DND-41 (cell line): ENCODE results near the gene SERINC3.

Source experiments
- ATAC-seq: fragments of 200-7000 bp; cut with Tn5 transposase; 3 replicates; pipeline ENCODE4 v1.9.1; 2021; ENCODE audit warnings: low read depth; ENCODE audit not compliant: insufficient read depth
- DNase-seq: peaks from one replicate; pipeline ENCODE4 v3.0.0-alpha.2; 2020
- H2AFZ ChIP-seq: 2 replicates; pipeline ENCODE4 v1.6.0; 2012; ENCODE audit warnings: low read depth, low read length
- H3K27ac ChIP-seq: 2 replicates; pipeline ENCODE4 v1.5.1; 2012; ENCODE audit warnings: low read length, inconsistent platforms
- H3K27me3 ChIP-seq: fragments of 200-600 bp; sonication (generic); 2 replicates; pipeline ENCODE4 v1.6.0; 2012; ENCODE audit warnings: low read length, mild to moderate bottlenecking, inconsistent platforms; ENCODE audit not compliant: insufficient read depth, poor library complexity
- H3K36me3 ChIP-seq: 2 replicates; pipeline ENCODE4 v1.5.1; 2012; ENCODE audit warnings: low read length, inconsistent platforms; ENCODE audit not compliant: insufficient read depth
- H3K4me1 ChIP-seq: 2 replicates; pipeline ENCODE4 v1.5.1; 2012; ENCODE audit warnings: mild to moderate bottlenecking, low read length; ENCODE audit not compliant: insufficient read depth
- H3K4me2 ChIP-seq: 2 replicates; pipeline ENCODE4 v1.6.0; 2012; ENCODE audit warnings: mild to moderate bottlenecking, moderate library complexity, low read length, inconsistent platforms; ENCODE audit not compliant: insufficient read depth
- H3K4me3 ChIP-seq, 2 experiments: fragments of 200-600 bp in 1 of 2; shearing (Covaris generic) in 1 of 2; 2 replicates each; pipeline ENCODE4 v1.5.1; 2012 to 2016; ENCODE audit warnings: inconsistent platforms in 2 of 2, low read length in 2 of 2, mild to moderate bottlenecking in 2 of 2, low read depth in 1 of 2, moderate library complexity in 1 of 2
- H3K79me2 ChIP-seq: 2 replicates; pipeline ENCODE4 v1.6.0; 2012; ENCODE audit warnings: low read length, inconsistent platforms; ENCODE audit not compliant: insufficient read depth
- H3K9ac ChIP-seq: 2 replicates; pipeline ENCODE4 v1.6.0; 2012; ENCODE audit warnings: low read depth, mild to moderate bottlenecking, inconsistent platforms, low read length, moderate library complexity
- H3K9me3 ChIP-seq: 2 replicates; pipeline ENCODE4 v1.5.1; 2012; ENCODE audit warnings: low read length, moderate library complexity, mild to moderate bottlenecking, inconsistent platforms; ENCODE audit not compliant: insufficient read depth, severe bottlenecking
- H4K20me1 ChIP-seq: 2 replicates; pipeline ENCODE4 v1.6.0; 2012; ENCODE audit warnings: low read length; ENCODE audit not compliant: insufficient read depth
- EZH2 ChIP-seq: IDR thresholded peaks from 3 replicates; pipeline ENCODE4 v1.6.1; 2012; ENCODE audit warnings: borderline replicate concordance, low read depth, mild to moderate bottlenecking, moderate library complexity, low read length, inconsistent platforms; ENCODE audit not compliant: severe bottlenecking
- TF ChIP-seq, protein P1 (sequence below): IDR thresholded peaks from 2 replicates; pipeline ENCODE4 v1.5.1; 2012; ENCODE audit warnings: borderline replicate concordance, low read length, moderate library complexity, mild to moderate bottlenecking; ENCODE audit not compliant: poor library complexity, severe bottlenecking; ENCODE audit errors: extremely low read depth

The SERINC3 gene

DNA sequence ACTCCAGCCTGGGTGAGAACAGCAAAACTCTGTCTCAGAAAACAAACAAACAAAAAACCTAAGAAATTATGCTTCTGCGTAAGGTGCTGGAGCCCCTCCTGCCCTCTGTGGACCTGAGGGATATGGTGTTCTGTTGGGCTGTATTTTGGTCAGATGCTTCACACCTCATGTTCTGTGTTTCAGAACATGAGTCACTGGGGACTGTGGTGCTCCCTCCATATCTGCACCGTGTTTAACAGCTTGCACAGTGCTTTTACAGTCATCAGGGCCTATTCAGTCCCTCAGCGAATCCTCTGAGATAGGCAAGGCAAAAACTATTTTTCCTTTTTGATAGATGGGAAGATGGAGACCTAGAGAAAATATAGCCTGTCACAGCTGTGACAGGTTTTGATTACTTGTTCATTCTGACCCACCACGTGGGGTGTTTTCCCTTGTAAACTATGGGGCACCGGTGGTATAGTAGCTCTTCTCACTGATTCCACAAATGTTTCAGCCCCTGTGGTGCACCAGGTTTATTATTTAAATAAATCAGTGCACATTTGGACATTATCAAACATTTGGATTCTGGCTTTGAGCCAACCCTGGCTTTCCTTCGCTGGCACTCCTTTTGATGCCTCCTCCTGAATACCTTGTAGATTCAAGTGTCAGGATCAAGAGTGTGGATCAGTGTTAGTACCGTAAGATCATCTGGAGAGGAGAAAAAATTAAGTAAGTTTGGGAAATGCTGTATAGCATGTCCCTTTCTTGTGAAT lies 36.6 kb downstream of the SERINC3 start:
- Histone ChIP-seq H3K9me3 (no peaks in the 10 kb centered on the region), H3K4me3 (no peak overlapping the region), H3K4me1 (no peaks in the 10 kb centered on the region), H3K36me3 (peaks cover 74% of the 10 kb centered on the region), H3K27me3 (no peaks in the 10 kb centered on the region), H3K9ac (no peak overlapping the region), H2AFZ (no peak overlapping the region), H4K20me1 (no peaks in the 10 kb centered on the region), H3K27ac (no peak overlapping the region), H3K79me2 (no peaks in the 10 kb centered on the region), H3K4me2 (no peak overlapping the region)
- ATAC-seq (no peak), DNase-seq (no peak)
- TF ChIP-seq, protein P1, sequence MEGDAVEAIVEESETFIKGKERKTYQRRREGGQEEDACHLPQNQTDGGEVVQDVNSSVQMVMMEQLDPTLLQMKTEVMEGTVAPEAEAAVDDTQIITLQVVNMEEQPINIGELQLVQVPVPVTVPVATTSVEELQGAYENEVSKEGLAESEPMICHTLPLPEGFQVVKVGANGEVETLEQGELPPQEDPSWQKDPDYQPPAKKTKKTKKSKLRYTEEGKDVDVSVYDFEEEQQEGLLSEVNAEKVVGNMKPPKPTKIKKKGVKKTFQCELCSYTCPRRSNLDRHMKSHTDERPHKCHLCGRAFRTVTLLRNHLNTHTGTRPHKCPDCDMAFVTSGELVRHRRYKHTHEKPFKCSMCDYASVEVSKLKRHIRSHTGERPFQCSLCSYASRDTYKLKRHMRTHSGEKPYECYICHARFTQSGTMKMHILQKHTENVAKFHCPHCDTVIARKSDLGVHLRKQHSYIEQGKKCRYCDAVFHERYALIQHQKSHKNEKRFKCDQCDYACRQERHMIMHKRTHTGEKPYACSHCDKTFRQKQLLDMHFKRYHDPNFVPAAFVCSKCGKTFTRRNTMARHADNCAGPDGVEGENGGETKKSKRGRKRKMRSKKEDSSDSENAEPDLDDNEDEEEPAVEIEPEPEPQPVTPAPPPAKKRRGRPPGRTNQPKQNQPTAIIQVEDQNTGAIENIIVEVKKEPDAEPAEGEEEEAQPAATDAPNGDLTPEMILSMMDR = no peak
- TF ChIP-seq EZH2 = no peak

DNA sequence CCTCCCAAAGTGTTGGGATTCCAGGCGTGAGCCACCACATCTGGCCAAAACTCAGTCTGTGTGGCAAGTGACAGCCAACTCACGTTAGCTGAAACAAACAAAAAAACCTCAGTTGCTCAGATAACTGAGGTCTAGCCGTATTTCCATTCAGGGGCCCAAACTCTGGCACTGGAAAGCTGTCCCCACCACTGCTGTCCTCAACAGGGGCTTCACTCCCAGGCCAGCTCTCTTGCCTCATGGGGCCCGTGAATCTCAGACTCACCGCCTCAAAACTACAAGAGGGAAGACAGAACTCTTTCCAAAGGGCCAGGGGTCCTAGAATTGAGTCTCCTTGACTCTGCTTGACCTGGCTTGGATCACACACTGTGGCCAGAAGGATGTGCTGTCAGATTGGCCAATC lies 38.8 kb downstream of the SERINC3 start:
- H3K27me3 ChIP-seq = no peaks in the 10 kb centered on the region
- H3K36me3 ChIP-seq = peaks cover 59% of the 10 kb centered on the region
- H3K79me2 ChIP-seq = no peaks in the 10 kb centered on the region
- H3K4me1 ChIP-seq = no peaks in the 10 kb centered on the region
- ATAC-seq (no peak), DNase-seq (no peak)
- H3K4me3 ChIP-seq = no peak overlapping the region
- H3K27ac ChIP-seq = no peak overlapping the region
- no peak overlapping the region for H3K9ac ChIP-seq
- H4K20me1 ChIP-seq = no peaks in the 10 kb centered on the region
- no peak overlapping the region for H2AFZ ChIP-seq
- H3K4me2 ChIP-seq = no peak overlapping the region
- TF ChIP-seq, protein P1 = no peak
- no peak for TF ChIP-seq EZH2
- H3K9me3 ChIP-seq = no peaks in the 10 kb centered on the region

DNA sequence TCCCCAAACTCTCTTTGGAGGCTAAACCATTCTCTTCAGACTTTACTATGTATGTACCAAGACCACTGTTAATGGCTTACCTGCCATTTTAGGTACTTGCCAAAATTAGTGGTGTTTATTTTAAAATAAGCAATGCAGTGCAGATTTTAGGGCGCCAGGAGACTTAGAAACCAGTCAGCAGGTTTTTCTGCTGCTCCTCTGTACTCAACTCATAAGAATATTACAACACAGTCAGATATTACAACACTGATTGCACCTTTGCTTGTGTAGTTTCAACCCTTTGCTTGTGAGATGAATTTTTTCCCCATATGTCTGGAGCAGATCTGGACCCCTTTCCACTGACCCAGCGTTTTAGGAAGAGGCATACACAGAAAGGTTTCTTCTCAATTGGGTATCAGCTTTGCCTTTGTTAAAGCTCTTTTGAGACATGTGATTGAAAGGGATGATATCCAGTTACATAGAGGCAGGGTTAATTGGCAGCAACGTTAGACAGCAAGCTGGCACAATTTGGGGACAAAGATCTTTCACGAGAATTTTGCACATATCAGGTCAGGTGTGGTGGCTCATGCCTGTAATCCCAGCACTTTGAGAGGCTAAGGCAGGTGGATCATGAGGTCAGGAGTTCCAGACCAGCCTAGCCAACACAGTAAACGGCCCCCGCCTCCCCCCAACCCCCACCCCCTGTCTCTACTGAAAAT lies 40.0 kb downstream of the SERINC3 start:
- Histone ChIP-seq H3K4me2 (no peak overlapping the region), H3K27ac (no peak overlapping the region), H3K4me3 (no peak overlapping the region), H3K27me3 (no peaks in the 10 kb centered on the region), H3K4me1 (peaks cover 4% of the 10 kb centered on the region), H3K9ac (no peak overlapping the region), H3K79me2 (peaks cover 4% of the 10 kb centered on the region; the same call in 1 of the 2 replicates), H3K9me3 (no peaks in the 10 kb centered on the region), H2AFZ (no peak overlapping the region), H4K20me1 (no peaks in the 10 kb centered on the region), H3K36me3 (peaks cover 49% of the 10 kb centered on the region)
- no peak for TF ChIP-seq EZH2
- TF ChIP-seq, protein P1 = no peak
- ATAC-seq (no peak), DNase-seq (no peak)
